ENCODE results near the gene TRIM52.
"Not testable (repeated sequence)": the region's sequence is repeated elsewhere in the genome, so short reads cannot be mapped to it uniquely, and the experiment has no call there.

Gene TRIM52

DNA sequence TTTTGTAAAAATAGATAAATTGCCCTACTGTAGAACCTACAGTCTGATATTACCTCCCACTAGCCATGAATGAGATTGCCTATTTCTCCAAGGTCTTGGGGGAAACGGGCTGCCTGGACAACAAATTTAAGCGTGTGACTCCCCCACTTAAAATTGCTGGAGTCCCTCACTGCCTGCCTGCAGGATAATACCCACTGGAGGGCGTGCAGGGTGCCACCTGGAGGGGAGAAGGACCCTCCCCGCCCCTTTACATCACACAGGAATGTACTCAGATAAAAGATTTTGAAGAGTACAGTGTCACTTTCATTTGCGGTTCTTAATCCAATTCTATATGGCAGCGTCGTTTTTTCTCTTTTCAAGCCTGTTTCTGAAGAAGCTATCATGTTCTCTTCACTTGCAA lies 49.7 kb downstream of the TRIM52 start:
- no peaks in the 10 kb centered on the region for H3K36me3 ChIP-seq (ENCODE audit: control insufficient read depth in 2 of 2, insufficient read depth in 1 of 2, low read length in 2 of 2)
- no peak for TF ChIP-seq ZNF529 (tag by site-specific recombination; IDR thresholded peaks at IDR 0.05; ENCODE audit: insufficient replicate concordance)
- 0 out of 2 replicates have a peak, but pooled peaks have one; percentile 19 for TF ChIP-seq ZNF335 (tag by site-specific recombination; conservative IDR thresholded peaks at IDR 0.05)
- TF ChIP-seq ZNF514 (tag by site-specific recombination; IDR thresholded peaks at IDR 0.05), result no peak
- TF ChIP-seq ZBTB44 (tag by site-specific recombination; IDR thresholded peaks at IDR 0.05), result no peak
- TF ChIP-seq, protein P1, sequence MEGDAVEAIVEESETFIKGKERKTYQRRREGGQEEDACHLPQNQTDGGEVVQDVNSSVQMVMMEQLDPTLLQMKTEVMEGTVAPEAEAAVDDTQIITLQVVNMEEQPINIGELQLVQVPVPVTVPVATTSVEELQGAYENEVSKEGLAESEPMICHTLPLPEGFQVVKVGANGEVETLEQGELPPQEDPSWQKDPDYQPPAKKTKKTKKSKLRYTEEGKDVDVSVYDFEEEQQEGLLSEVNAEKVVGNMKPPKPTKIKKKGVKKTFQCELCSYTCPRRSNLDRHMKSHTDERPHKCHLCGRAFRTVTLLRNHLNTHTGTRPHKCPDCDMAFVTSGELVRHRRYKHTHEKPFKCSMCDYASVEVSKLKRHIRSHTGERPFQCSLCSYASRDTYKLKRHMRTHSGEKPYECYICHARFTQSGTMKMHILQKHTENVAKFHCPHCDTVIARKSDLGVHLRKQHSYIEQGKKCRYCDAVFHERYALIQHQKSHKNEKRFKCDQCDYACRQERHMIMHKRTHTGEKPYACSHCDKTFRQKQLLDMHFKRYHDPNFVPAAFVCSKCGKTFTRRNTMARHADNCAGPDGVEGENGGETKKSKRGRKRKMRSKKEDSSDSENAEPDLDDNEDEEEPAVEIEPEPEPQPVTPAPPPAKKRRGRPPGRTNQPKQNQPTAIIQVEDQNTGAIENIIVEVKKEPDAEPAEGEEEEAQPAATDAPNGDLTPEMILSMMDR (tag by site-specific recombination; IDR thresholded peaks at IDR 0.05), result 0 out of 2 replicates have a peak, but pooled peaks have one; percentile 32
- TF ChIP-seq PRDM1 (tag by site-specific recombination; IDR thresholded peaks at IDR 0.05), result peak; percentile 40; the same call in 1 of the 2 replicates
- TF ChIP-seq ZNF416 (tag by site-specific recombination; IDR thresholded peaks at IDR 0.05), result no peak
- TF ChIP-seq ZBTB49 (tag by site-specific recombination; IDR thresholded peaks at IDR 0.05; ENCODE audit: low read depth), result no peak
- TF ChIP-seq GLI4 (tag by site-specific recombination; IDR thresholded peaks at IDR 0.05), result no peak
- no peak overlapping the region for H3K27ac ChIP-seq (ENCODE audit: extremely low read depth, low read depth, low read length)
- CTCF ChIA-PET, result interaction anchor here (0.8 to 0.9 kb wide), 3 partner anchors 18 to 343 kb away, joined by 3 read pairs; no protein-coding TSS in a partner anchor
- H3K4me1 ChIP-seq (ENCODE audit: control insufficient read depth, insufficient read depth, low read length), result no peaks in the 10 kb centered on the region
- no peaks in the 10 kb centered on the region for H3K9me3 ChIP-seq (ENCODE audit: control insufficient read depth, insufficient read depth, low read depth, low read length)
- no peak overlapping the region for H3K4me3 ChIP-seq (ENCODE audit: low read depth, low read length)
- POLR2A ChIA-PET, result no interaction called here

- ChIA-PET POLR2A (interaction anchor here (1.0 kb wide), 1 partner anchor 13 kb away, joined by 3 read pairs; the partner anchor contains the start of gene TRIM41), CTCF (interaction anchor here (0.8 to 0.9 kb wide), 3 partner anchors 18 to 342 kb away, joined by 3 read pairs; no protein-coding TSS in a partner anchor)
- H3K4me3 ChIP-seq (ENCODE audit: low read depth, low read length); H3K4me1 ChIP-seq (ENCODE audit: control insufficient read depth, insufficient read depth, low read length); H3K36me3 ChIP-seq (ENCODE audit: control insufficient read depth in 2 of 2, insufficient read depth in 1 of 2, low read length in 2 of 2); H3K9me3 ChIP-seq (ENCODE audit: control insufficient read depth, insufficient read depth, low read depth, low read length); H3K27ac ChIP-seq (ENCODE audit: extremely low read depth, low read depth, low read length): not testable (repeated sequence)
- TF ChIP-seq, protein P2, sequence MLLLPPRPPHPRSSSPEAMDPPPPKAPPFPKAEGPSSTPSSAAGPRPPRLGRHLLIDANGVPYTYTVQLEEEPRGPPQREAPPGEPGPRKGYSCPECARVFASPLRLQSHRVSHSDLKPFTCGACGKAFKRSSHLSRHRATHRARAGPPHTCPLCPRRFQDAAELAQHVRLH (tag by site-specific recombination; IDR thresholded peaks at IDR 0.05), result peak; percentile 78
Observed at GRCh38 chr5:181210698-181211097, 50.2 kb downstream of the TRIM52 start.

DNA sequence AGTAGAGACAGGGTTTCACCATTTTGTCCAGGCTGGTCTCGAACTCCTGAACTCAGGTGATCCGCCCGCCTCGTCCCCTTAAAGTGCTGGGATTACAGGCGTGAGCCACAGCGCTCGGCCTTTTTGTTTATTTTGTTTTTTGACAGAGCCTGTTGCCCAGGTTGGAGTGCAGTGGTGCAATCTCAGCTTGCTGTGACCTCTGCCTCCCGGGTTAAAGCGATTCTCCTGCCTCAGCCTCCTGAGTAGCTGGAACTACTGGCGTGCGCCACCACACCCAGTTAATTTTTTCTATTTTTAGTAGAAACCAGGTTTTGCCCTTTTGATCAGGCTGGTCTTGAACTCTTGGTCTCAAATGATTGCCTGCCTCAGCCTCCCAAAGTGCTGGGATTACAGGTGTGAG lies 50.8 kb downstream of the TRIM52 start:
- not testable (repeated sequence) for H3K4me3 ChIP-seq (ENCODE audit: low read depth, low read length); H3K4me1 ChIP-seq (ENCODE audit: control insufficient read depth, insufficient read depth, low read length); H3K36me3 ChIP-seq (ENCODE audit: control insufficient read depth in 2 of 2, insufficient read depth in 1 of 2, low read length in 2 of 2); H3K27ac ChIP-seq (ENCODE audit: extremely low read depth, low read depth, low read length); H3K9me3 ChIP-seq (ENCODE audit: control insufficient read depth, insufficient read depth, low read depth, low read length)
- POLR2A ChIA-PET, result interaction anchor here (1.0 kb wide), 1 partner anchor 13 kb away, joined by 3 read pairs; the partner anchor contains the start of gene TRIM41
- CTCF ChIA-PET, result interaction anchor here (0.9 kb wide), 1 partner anchor 17 kb away, joined by 3 read pairs; no protein-coding TSS in a partner anchor

DNA sequence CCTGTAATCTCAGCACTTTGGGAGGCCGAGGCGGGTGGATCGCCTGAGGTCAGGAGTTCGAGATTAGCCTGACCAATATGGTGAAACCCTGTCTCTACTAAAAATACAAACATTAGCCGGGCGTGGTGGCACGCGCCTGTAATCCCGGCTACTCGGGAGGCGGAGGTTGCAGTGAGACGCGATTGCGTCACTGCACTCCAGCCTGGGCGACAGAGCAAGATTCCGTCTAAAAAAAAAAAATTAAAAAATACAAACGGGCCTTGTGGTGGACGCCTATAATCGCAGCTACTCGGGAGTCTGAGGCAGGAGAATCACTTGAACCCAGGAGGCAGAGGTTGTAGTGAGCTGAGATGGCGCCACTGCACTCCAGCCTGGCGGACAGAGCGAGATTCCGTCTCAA lies 51.9 kb downstream of the TRIM52 start:
- H3K36me3 ChIP-seq (ENCODE audit: control insufficient read depth in 2 of 2, insufficient read depth in 1 of 2, low read length in 2 of 2); H3K4me3 ChIP-seq (ENCODE audit: low read depth, low read length); CTCF ChIA-PET; H3K27ac ChIP-seq (ENCODE audit: extremely low read depth, low read depth, low read length); H3K4me1 ChIP-seq (ENCODE audit: control insufficient read depth, insufficient read depth, low read length); H3K9me3 ChIP-seq (ENCODE audit: control insufficient read depth, insufficient read depth, low read depth, low read length): not testable (repeated sequence)
- POLR2A ChIA-PET, result interaction anchor here (1.2 to 5.5 kb wide), 2 partner anchors 17 to 23 kb away, joined by 5 to 86 read pairs; no protein-coding TSS in a partner anchor
